ENCODE measurements around the gene MGAT4A.

Gene MGAT4A

DNA sequence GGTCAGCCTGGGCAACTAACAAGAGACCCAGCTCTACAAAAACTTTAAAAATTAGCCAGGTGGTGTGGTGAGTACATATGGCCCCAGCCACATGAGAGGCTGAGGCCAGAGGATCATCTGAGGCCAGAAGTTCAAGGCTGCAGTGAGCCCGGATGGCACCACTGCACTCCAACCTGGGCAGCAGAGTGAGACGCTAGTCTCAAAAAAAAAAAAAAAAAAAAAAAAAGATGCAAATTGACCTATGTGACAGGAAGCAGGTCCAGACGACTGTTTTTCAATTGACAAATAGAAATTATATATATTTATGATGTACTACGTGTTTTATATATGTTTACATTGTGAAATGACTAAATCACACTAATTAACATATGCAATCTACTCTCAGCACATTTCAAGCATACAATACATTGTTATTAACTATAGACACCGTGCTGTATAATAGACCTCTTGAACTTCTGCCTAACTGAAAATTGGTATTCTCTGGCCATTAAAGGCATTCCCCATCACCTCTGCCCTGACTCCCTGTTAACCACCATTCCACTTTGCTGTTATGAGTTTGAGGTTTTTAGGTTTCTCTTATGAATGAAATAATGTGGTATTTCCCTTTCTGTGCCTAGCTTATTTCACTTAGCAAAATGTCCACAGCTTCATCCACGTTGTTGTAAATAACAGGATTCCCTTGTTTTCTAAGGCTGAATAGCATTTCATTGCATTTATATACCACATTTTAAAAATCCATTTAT, 32.4 kb upstream of the MGAT4A start:
- Histone ChIP-seq H2BK120ac (ENCODE audit: insufficient read depth, low read length, poor library complexity) (no peak overlapping the region), H3K9ac (ENCODE audit: low read length) (no peak overlapping the region), H4K12ac (ENCODE audit: low read depth, low read length) (no peak overlapping the region), H3K36me3 (ENCODE audit: control insufficient read depth in 1 of 2, insufficient read depth in 2 of 2, low read length in 2 of 2) (no peaks in the 10 kb centered on the region), H3K27me3 (ENCODE audit: insufficient read depth, low read length) (no peaks in the 10 kb centered on the region), H3K4me1 (ENCODE audit: control insufficient read depth in 1 of 2, insufficient read depth in 2 of 2, low read length in 2 of 2) (peaks cover 4 to 5% of the 10 kb centered on the region in 2 experiments), H3K4me2 (ENCODE audit: low read length) (no peak overlapping the region), H2AFZ (ENCODE audit: insufficient read depth, low read length, poor library complexity) (no peak overlapping the region), H4K91ac (ENCODE audit: low read depth, low read length) (no peak overlapping the region), H2BK5ac (ENCODE audit: low read depth, low read length, poor library complexity) (no peak overlapping the region), H3K79me2 (ENCODE audit: control insufficient read depth, insufficient read depth, low read length, poor library complexity) (no peaks in the 10 kb centered on the region), H3K79me1 (ENCODE audit: low read length) (no peaks in the 10 kb centered on the region), H2BK12ac (ENCODE audit: low read length) (no peak overlapping the region), H3K14ac (ENCODE audit: low read length) (no peak overlapping the region), H4K8ac (ENCODE audit: low read depth, low read length) (no peak overlapping the region), H3K27ac (ENCODE audit: low read depth, low read length) (no peak overlapping the region), H3K4me3 (ENCODE audit: low read depth, low read length) (no peak overlapping the region), H3K23ac (ENCODE audit: low read length) (no peak overlapping the region), H3K4ac (ENCODE audit: low read depth, low read length) (no peak overlapping the region), H3K18ac (ENCODE audit: low read length) (no peak overlapping the region), H2AK5ac (ENCODE audit: low read length) (no peak overlapping the region), H3K9me3 (ENCODE audit: insufficient read depth, low read depth, low read length) (no peaks in the 10 kb centered on the region)
- DNase-seq: no peak
- WGBS (ENCODE audit: extremely low coverage, insufficient coverage, insufficient read length): no CpG with 5 or more reads among the region's 6 CpGs

GRCh38 chr2:98761909-98762308, 31.0 kb upstream of the MGAT4A start:
- Histone ChIP-seq H3K4ac (ENCODE audit: low read depth, low read length) (no peak overlapping the region), H3K14ac (ENCODE audit: low read length) (no peak overlapping the region), H2BK12ac (ENCODE audit: low read length) (no peak overlapping the region), H3K4me3 (ENCODE audit: low read depth, low read length) (no peak overlapping the region), H3K9ac (ENCODE audit: low read length) (no peak overlapping the region), H3K27ac (ENCODE audit: low read depth, low read length) (no peak overlapping the region), H3K4me1 (ENCODE audit: control insufficient read depth in 1 of 2, insufficient read depth in 2 of 2, low read length in 2 of 2) (peaks cover 4 to 10% of the 10 kb centered on the region in 2 experiments), H2AFZ (ENCODE audit: insufficient read depth, low read length, poor library complexity) (no peak overlapping the region), H3K18ac (ENCODE audit: low read length) (no peak overlapping the region), H4K8ac (ENCODE audit: low read depth, low read length) (no peak overlapping the region), H2AK5ac (ENCODE audit: low read length) (no peak overlapping the region), H3K36me3 (ENCODE audit: control insufficient read depth in 1 of 2, insufficient read depth in 2 of 2, low read length in 2 of 2) (no peaks in the 10 kb centered on the region), H3K27me3 (ENCODE audit: insufficient read depth, low read length) (no peaks in the 10 kb centered on the region), H3K79me1 (ENCODE audit: low read length) (no peaks in the 10 kb centered on the region), H4K12ac (ENCODE audit: low read depth, low read length) (no peak overlapping the region), H3K4me2 (ENCODE audit: low read length) (no peak overlapping the region), H2BK120ac (ENCODE audit: insufficient read depth, low read length, poor library complexity) (no peak overlapping the region), H2BK5ac (ENCODE audit: low read depth, low read length, poor library complexity) (no peak overlapping the region), H3K79me2 (ENCODE audit: control insufficient read depth, insufficient read depth, low read length, poor library complexity) (no peaks in the 10 kb centered on the region), H4K91ac (ENCODE audit: low read depth, low read length) (no peak overlapping the region), H3K9me3 (ENCODE audit: insufficient read depth, low read depth, low read length) (no peaks in the 10 kb centered on the region), H3K23ac (ENCODE audit: low read length) (no peak overlapping the region)
- DNase-seq: no peak
- no CpG with 5 or more reads among the region's 6 CpGs for WGBS (ENCODE audit: extremely low coverage, insufficient coverage, insufficient read length)

DNA sequence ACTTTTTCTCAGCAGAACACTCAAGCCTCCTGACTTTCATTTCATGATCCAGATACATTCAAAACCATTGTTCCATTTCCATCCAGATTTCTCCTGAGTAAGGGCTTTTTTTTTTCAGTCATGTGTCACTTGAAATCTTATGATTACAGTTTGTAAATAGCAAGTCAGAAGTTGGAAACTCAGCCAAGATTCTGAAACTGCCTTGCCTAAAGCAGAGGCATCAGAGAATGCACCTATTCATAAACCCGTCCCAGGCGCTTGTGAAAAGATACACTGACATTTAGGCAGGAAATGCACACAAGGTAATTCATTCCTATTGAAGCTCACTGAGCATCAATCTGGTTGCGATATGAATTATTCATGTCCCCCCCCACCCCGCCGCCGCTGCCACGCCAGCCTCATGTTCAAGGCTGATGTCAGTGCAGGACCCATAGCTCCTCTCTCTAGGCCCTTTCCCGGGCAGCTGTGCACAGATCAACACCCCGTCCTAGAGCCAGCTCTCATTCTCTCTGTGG, 30.4 kb upstream of the MGAT4A start:
- H3K4ac ChIP-seq (ENCODE audit: low read depth, low read length): no peak overlapping the region
- H2AK5ac ChIP-seq (ENCODE audit: low read length): no peak overlapping the region
- no peak overlapping the region for H4K12ac ChIP-seq (ENCODE audit: low read depth, low read length)
- H2BK12ac ChIP-seq (ENCODE audit: low read length): no peak overlapping the region
- no peaks in the 10 kb centered on the region for H3K9me3 ChIP-seq (ENCODE audit: insufficient read depth, low read depth, low read length)
- H3K27me3 ChIP-seq (ENCODE audit: insufficient read depth, low read length): no peaks in the 10 kb centered on the region
- no peaks in the 10 kb centered on the region for H3K36me3 ChIP-seq (ENCODE audit: control insufficient read depth in 1 of 2, insufficient read depth in 2 of 2, low read length in 2 of 2)
- no peak overlapping the region for H2AFZ ChIP-seq (ENCODE audit: insufficient read depth, low read length, poor library complexity)
- no peak overlapping the region for H3K23ac ChIP-seq (ENCODE audit: low read length)
- H3K9ac ChIP-seq (ENCODE audit: low read length): no peak overlapping the region
- no peak overlapping the region for H3K18ac ChIP-seq (ENCODE audit: low read length)
- WGBS (ENCODE audit: extremely low coverage, insufficient coverage, insufficient read length): no CpG with 5 or more reads among the region's 9 CpGs
- H3K4me3 ChIP-seq (ENCODE audit: low read depth, low read length): no peak overlapping the region
- no peak overlapping the region for H3K4me2 ChIP-seq (ENCODE audit: low read length)
- no peak overlapping the region for H2BK120ac ChIP-seq (ENCODE audit: insufficient read depth, low read length, poor library complexity)
- no peaks in the 10 kb centered on the region for H3K79me1 ChIP-seq (ENCODE audit: low read length)
- DNase-seq: no peak
- H2BK5ac ChIP-seq (ENCODE audit: low read depth, low read length, poor library complexity): no peak overlapping the region
- no peak overlapping the region for H3K27ac ChIP-seq (ENCODE audit: low read depth, low read length)
- no peak overlapping the region for H4K91ac ChIP-seq (ENCODE audit: low read depth, low read length)
- H3K4me1 ChIP-seq (ENCODE audit: control insufficient read depth in 1 of 2, insufficient read depth in 2 of 2, low read length in 2 of 2): peaks cover 4 to 8% of the 10 kb centered on the region in 2 experiments
- H3K79me2 ChIP-seq (ENCODE audit: control insufficient read depth, insufficient read depth, low read length, poor library complexity): no peaks in the 10 kb centered on the region
- no peak overlapping the region for H3K14ac ChIP-seq (ENCODE audit: low read length)
- H4K8ac ChIP-seq (ENCODE audit: low read depth, low read length): no peak overlapping the region

DNA sequence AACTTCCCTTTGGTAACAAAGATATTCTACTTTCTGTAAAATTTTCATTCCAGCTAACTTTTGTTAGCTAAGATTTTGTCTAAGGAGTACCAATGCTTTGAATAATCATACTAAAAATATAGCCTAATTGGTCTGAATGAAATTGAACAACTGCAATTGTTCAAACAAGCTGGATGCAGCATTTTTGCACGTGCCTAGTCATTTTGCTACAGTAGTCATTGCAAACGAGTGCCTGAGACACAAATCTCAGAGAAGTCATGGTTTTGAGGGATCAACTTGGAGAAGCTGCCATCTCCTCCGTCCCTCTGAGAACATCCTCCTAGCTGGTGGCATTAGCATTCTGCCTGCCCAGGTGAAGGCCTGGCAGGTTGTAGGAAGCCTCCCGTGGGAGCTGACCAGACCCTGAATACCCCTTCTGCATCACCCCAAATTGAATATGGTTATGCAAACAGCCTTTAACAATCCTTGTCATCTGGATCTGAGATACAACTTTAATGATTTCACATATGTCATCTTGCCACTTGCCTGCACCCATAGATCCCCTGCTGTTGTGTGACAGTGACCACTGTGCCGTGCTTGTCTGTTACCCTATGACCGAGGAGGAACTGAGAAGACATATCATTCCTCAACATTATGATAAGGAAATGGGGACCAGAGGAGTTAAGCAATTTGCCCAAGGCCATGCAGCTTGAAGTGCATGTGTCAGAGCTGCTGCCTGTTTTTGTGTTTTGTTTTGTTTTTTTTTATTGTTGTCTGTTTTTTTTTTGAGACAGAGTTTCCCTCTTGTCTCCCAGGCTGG, 29.1 kb upstream of the MGAT4A start:
- Histone ChIP-seq H3K4me1 (ENCODE audit: control insufficient read depth in 1 of 2, insufficient read depth in 2 of 2, low read length in 2 of 2) (peaks cover 0 to 4% of the 10 kb centered on the region in 2 experiments), H2BK12ac (ENCODE audit: low read length) (no peak overlapping the region), H4K12ac (ENCODE audit: low read depth, low read length) (no peak overlapping the region), H2AFZ (ENCODE audit: insufficient read depth, low read length, poor library complexity) (no peak overlapping the region), H3K18ac (ENCODE audit: low read length) (no peak overlapping the region), H3K14ac (ENCODE audit: low read length) (no peak overlapping the region), H2AK5ac (ENCODE audit: low read length) (no peak overlapping the region), H4K91ac (ENCODE audit: low read depth, low read length) (no peak overlapping the region), H3K79me2 (ENCODE audit: control insufficient read depth, insufficient read depth, low read length, poor library complexity) (no peaks in the 10 kb centered on the region), H2BK120ac (ENCODE audit: insufficient read depth, low read length, poor library complexity) (no peak overlapping the region), H3K9ac (ENCODE audit: low read length) (no peak overlapping the region), H3K27ac (ENCODE audit: low read depth, low read length) (no peak overlapping the region), H3K79me1 (ENCODE audit: low read length) (no peaks in the 10 kb centered on the region), H3K4ac (ENCODE audit: low read depth, low read length) (no peak overlapping the region), H3K36me3 (ENCODE audit: control insufficient read depth in 1 of 2, insufficient read depth in 2 of 2, low read length in 2 of 2) (no peaks in the 10 kb centered on the region), H3K9me3 (ENCODE audit: insufficient read depth, low read depth, low read length) (no peaks in the 10 kb centered on the region), H3K27me3 (ENCODE audit: insufficient read depth, low read length) (no peaks in the 10 kb centered on the region), H3K4me3 (ENCODE audit: low read depth, low read length) (no peak overlapping the region), H2BK5ac (ENCODE audit: low read depth, low read length, poor library complexity) (no peak overlapping the region), H3K23ac (ENCODE audit: low read length) (no peak overlapping the region), H4K8ac (ENCODE audit: low read depth, low read length) (no peak overlapping the region), H3K4me2 (ENCODE audit: low read length) (no peak overlapping the region)
- DNase-seq: peak in 1 of 2 donors; percentile 48
- WGBS (ENCODE audit: extremely low coverage, insufficient coverage, insufficient read length): no CpG with 5 or more reads among the region's 6 CpGs

Data from trophoblast cell (in vitro differentiated cells and primary cell).